ENCODE measurements around the gene ROBO1.

ROBO1 gene

DNA sequence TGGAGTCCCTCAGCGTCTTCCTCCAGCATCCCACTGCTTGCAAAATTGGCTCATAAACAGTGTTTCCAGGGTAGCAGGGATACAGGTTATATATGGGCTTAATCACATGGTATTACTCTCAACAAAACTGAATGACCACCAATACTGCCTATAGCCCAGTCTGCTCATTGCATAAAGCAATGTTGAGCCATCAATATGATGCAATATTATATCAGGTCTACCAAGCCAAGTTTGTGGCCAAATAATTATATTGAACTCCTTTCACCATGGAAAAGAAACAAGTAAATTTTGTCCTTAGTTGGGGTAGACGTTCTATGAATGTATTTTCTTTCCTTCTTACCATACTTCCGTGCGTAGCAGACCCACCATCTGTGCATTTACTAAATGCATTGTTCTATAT, 652.3 kb downstream of the ROBO1 start:
- no peak for DNase-seq (ENCODE audit: low spot score)
- Histone ChIP-seq H3K4me3 (no peak overlapping the region), H3K27ac (no peak overlapping the region)
- TF ChIP-seq, protein P1, sequence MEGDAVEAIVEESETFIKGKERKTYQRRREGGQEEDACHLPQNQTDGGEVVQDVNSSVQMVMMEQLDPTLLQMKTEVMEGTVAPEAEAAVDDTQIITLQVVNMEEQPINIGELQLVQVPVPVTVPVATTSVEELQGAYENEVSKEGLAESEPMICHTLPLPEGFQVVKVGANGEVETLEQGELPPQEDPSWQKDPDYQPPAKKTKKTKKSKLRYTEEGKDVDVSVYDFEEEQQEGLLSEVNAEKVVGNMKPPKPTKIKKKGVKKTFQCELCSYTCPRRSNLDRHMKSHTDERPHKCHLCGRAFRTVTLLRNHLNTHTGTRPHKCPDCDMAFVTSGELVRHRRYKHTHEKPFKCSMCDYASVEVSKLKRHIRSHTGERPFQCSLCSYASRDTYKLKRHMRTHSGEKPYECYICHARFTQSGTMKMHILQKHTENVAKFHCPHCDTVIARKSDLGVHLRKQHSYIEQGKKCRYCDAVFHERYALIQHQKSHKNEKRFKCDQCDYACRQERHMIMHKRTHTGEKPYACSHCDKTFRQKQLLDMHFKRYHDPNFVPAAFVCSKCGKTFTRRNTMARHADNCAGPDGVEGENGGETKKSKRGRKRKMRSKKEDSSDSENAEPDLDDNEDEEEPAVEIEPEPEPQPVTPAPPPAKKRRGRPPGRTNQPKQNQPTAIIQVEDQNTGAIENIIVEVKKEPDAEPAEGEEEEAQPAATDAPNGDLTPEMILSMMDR (IDR thresholded peaks at IDR 0.05), result no peak

DNA sequence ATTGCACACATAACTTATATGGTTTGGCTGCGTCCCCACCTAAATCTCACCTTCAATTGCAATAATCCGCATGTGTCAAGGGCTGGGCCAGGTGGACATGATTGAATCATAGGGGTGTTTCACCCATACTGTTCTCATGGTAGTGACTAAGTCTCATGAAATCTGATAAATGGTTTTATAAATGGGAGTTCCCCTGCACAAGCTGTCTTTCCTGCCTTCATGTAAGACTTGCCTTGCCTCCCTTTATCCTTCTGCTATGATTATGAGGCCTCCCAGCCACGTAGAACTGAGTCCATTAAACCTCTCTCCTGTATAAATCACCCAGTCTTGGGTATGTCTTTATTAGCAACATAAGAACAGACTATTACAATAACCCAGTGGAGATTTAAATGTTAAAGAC, 653.9 kb downstream of the ROBO1 start:
- TF ChIP-seq, protein P1 (IDR thresholded peaks at IDR 0.05), result no peak

GRCh38 chr3:79111375-79112052, 656.3 kb downstream of the ROBO1 start:
- no peak overlapping the region for H3K27ac ChIP-seq
- H3K4me3 ChIP-seq, result no peak overlapping the region
- DNase-seq (ENCODE audit: low spot score), result no peak
- TF ChIP-seq, protein P1 (IDR thresholded peaks at IDR 0.05), result no peak

More for the DNA sequence above, 653.9 kb downstream of the ROBO1 start:
- DNase-seq (ENCODE audit: low spot score), result no peak
- no peak overlapping the region for H3K4me3 ChIP-seq
- no peak overlapping the region for H3K27ac ChIP-seq

DNA sequence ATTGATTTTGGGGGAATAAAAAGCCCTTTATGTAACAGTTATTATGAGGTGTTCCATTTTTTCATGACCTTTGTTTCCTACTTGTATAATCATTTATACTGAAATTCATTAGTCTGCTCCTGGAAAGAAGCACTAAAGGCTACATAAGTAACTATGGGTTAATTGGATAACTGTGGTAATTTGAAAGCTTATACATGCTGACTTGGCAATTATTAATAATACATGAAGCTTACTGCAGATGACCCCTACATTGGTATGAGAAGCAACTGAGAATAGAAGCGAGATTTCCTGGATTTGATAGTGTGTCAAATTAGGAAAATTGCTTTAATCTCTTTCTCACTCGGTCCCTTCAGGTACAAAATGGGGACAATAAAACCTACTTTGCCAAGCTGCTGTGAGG, 658.0 kb downstream of the ROBO1 start:
- Histone ChIP-seq H3K27ac (no peak overlapping the region), H3K4me3 (no peak overlapping the region)
- DNase-seq (ENCODE audit: low spot score), result no peak
- TF ChIP-seq, protein P1 (IDR thresholded peaks at IDR 0.05), result no peak

DNA sequence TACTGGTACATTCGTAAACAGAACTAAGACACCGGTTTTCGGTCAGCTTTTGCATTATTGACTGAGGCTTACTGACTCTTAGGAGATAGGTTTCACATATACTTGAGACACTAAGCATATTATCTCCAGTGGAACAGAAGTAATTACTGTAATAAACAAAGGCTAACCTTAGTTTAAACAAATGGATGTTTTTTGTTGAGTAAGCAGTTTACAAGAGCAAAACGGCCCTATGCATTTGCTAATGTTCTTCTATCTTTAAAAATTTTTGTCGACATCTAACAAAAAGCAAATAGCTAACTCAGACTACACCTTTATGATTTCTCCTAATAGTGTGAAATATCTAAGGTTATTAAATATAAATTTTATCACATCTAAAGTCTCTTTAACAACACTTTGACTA, 664.5 kb downstream of the ROBO1 start:
- DNase-seq (ENCODE audit: low spot score), result no peak
- H3K27ac ChIP-seq, result no peak overlapping the region

GRCh38 chr3:79097964-79098660, 669.7 kb downstream of the ROBO1 start:
- no peak for DNase-seq (ENCODE audit: low spot score)
- TF ChIP-seq, protein P1 (IDR thresholded peaks at IDR 0.05), result no peak
- H3K27ac ChIP-seq, result no peak overlapping the region
- no peak overlapping the region for H3K4me3 ChIP-seq

More for the DNA sequence above, 664.5 kb downstream of the ROBO1 start:
- H3K4me3 ChIP-seq, result no peak overlapping the region
- TF ChIP-seq, protein P1 (IDR thresholded peaks at IDR 0.05), result no peak

DNA sequence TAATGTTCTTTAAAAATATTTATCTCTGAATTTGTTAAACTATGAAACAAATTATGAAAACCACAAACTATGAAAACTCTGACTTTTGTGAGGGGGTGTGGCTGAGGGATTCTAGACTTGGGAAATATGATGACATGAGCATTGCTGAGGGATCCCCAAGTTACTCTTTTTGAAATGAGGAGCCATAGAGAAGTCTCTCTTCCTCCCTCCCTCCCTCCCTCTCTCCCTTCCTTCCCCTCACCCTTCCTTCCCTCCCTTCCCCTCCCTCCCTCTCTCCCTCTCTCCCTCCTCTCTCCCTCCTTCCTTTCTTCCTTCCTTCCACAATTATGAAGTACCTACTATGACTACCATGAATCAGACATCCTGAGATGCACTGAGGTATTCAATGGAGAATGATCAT, 673.1 kb downstream of the ROBO1 start:
- no peak overlapping the region for H3K27ac ChIP-seq
- no peak overlapping the region for H3K4me3 ChIP-seq
- DNase-seq (ENCODE audit: low spot score), result no peak
- TF ChIP-seq, protein P1 (IDR thresholded peaks at IDR 0.05), result no peak

Data from coronary artery (tissue), 2 donors.